SK-N-MC (cell line): ENCODE data around the gene TMEM147.

Experiments used
- EZH2 ChIP-seq: fragments of 200-600 bp; sonication (generic); IDR thresholded peaks from one replicate; pipeline ENCODE4 v1.6.1; 2017; ENCODE audit warnings: antibody characterized with exemption
- FOXP2 ChIP-seq: optimal IDR thresholded peaks from 2 replicates; pipeline ENCODE3; 2011; ENCODE audit warnings: mild to moderate bottlenecking, moderate library complexity; ENCODE audit not compliant: insufficient read depth; ENCODE audit errors: extremely low read length, control extremely low read depth
- POLR2AphosphoS5 ChIP-seq: IDR thresholded peaks from 2 replicates; pipeline ENCODE4 v1.6.1; 2012; ENCODE audit warnings: mild to moderate bottlenecking, low read depth, low read length, borderline replicate concordance

DNA sequence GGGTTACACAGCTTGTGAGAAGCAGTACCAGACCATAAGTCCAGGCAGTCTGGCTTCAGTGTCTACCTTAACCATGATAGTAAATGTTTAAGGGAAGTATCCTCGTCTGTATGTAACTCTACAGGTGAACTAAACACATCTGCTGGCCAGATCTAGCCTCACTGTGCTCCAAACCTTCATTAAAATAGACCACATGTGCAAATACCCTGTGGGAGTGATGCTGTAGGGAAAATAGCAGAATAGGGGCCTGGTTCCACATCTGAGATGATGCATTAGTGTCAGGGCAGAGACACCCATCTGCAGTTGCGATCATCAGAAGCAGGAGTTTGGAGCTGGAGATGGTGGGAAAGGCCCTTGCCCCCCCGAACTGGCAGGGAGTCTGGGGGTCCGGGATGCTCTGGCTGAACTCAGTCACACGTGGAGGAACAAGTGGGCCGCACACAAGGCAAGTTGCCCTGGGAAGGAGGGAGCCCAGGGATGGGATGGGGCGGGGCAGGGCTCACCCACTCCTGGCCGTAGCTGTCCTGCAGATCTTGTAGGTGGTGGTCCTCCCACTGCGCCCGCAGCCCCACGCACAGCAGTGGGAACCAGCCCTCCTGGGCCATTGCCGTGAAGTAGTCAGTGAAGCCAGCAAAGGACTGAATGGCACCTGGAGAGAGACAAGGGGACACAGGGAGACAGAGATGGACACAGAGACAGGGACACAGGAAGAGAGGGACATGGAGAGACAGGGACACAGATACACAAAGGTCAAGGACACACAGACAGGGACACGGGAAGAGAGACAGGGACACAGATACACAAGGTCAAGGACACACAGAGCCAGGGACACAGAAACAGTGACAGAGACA is 7.3 kb downstream of the TMEM147 start:
- TF ChIP-seq EZH2 (no peak), FOXP2 (no peak), POLR2AphosphoS5 (no peak)
